NCI-H524 (cell line): ENCODE results near the gene ST7.
"Not testable (repeated sequence)": the region's sequence is repeated elsewhere in the genome, so short reads cannot be mapped to it uniquely, and the experiment has no call there.

Source experiments
- DNase-seq, 2 experiments: peaks; one replicate each; lab custom pipeline; 2025; lab: John Stamatoyannopoulos, UW

Gene ST7

GRCh38 chr7:117229350-117229749, 276.0 kb downstream of the ST7 start:
- DNase-seq: peak; percentile 91 to 95

GRCh38 chr7:117230276-117231046, 277.2 kb downstream of the ST7 start:
- no peak for DNase-seq

GRCh38 chr7:117231047-117231359, 277.7 kb downstream of the ST7 start:
- DNase-seq: no peak

GRCh38 chr7:117237646-117238045, 284.3 kb downstream of the ST7 start:
- no peak for DNase-seq

- no peak for DNase-seq
Measured at GRCh38 chr7:117238472-117238871, 285.2 kb downstream of the ST7 start.

- no peak for DNase-seq
Measured at GRCh38 chr7:117238937-117239336, 285.6 kb downstream of the ST7 start.

- no peak for DNase-seq
Measured at GRCh38 chr7:117241088-117241487, 287.8 kb downstream of the ST7 start.

GRCh38 chr7:117243390-117243789, 290.1 kb downstream of the ST7 start:
- no peak for DNase-seq

GRCh38 chr7:117245703-117246102, 292.4 kb downstream of the ST7 start:
- DNase-seq: not testable (repeated sequence)

- no peak for DNase-seq
Measured at GRCh38 chr7:117247809-117248208, 294.5 kb downstream of the ST7 start.

- DNase-seq: no peak
Measured at GRCh38 chr7:117248829-117249228, 295.5 kb downstream of the ST7 start.

GRCh38 chr7:117249696-117250095, 296.4 kb downstream of the ST7 start:
- no peak for DNase-seq

- DNase-seq: no peak
Measured at GRCh38 chr7:117250245-117250644, 296.9 kb downstream of the ST7 start.

GRCh38 chr7:117250801-117251200, 297.5 kb downstream of the ST7 start:
- no peak for DNase-seq

GRCh38 chr7:117251687-117252086, 298.4 kb downstream of the ST7 start:
- no peak for DNase-seq

GRCh38 chr7:117259615-117260014, 306.3 kb downstream of the ST7 start:
- no peak for DNase-seq

- DNase-seq: no peak
Measured at GRCh38 chr7:117262546-117262945, 309.2 kb downstream of the ST7 start.

GRCh38 chr7:117264716-117265115, 311.4 kb downstream of the ST7 start:
- no peak for DNase-seq

- DNase-seq: no peak
Measured at GRCh38 chr7:117269417-117269816, 316.1 kb downstream of the ST7 start.

- no peak for DNase-seq
Measured at GRCh38 chr7:117269886-117270285, 316.6 kb downstream of the ST7 start.

GRCh38 chr7:117270371-117270770, 317.1 kb downstream of the ST7 start:
- no peak for DNase-seq

GRCh38 chr7:117271566-117271965, 318.3 kb downstream of the ST7 start:
- no peak for DNase-seq

- no peak for DNase-seq
Measured at GRCh38 chr7:117272017-117272759, 318.9 kb downstream of the ST7 start.

- no peak for DNase-seq
Measured at GRCh38 chr7:117273325-117273724, 320.0 kb downstream of the ST7 start.
